RWPE2 (cell line): ENCODE measurements around the gene CFP.

Experiments
- ATAC-seq: fragments of 200-7000 bp; cut with Tn5 transposase; 3 replicates; pipeline ENCODE4 v1.9.1; 2021; ENCODE audit warnings: low read depth
- DNase-seq: peaks from one replicate; pipeline ENCODE4 v3.0.0-alpha.2; 2020; ENCODE audit warnings: low spot score
- H3K27ac ChIP-seq: fragments of 450-650 bp; 2 replicates; pipeline ENCODE4 v1.5.1; 2017; ENCODE audit warnings: mild to moderate bottlenecking; ENCODE audit not compliant: poor library complexity, severe bottlenecking
- H3K27me3 ChIP-seq: fragments of 250-450 bp; sonication (Bioruptor Pico); 2 replicates; pipeline ENCODE4 v1.5.1; 2021; ENCODE audit warnings: mild to moderate bottlenecking, moderate library complexity; ENCODE audit not compliant: insufficient read depth, poor library complexity, severe bottlenecking
- H3K36me3 ChIP-seq: fragments of 250-450 bp; sonication (Bioruptor Pico); 2 replicates; pipeline ENCODE4 v1.5.1; 2020; ENCODE audit warnings: low read depth, mild to moderate bottlenecking, moderate library complexity
- H3K4me1 ChIP-seq: fragments of 250-450 bp; sonication (Bioruptor Pico); 2 replicates; pipeline ENCODE4 v1.5.1; 2021; ENCODE audit warnings: mild to moderate bottlenecking, moderate library complexity; ENCODE audit not compliant: insufficient read depth, poor library complexity, severe bottlenecking
- H3K4me3 ChIP-seq: fragments of 250-450 bp; sonication (Bioruptor Pico); 2 replicates; pipeline ENCODE4 v1.5.1; 2021; ENCODE audit warnings: mild to moderate bottlenecking, moderate library complexity; ENCODE audit not compliant: severe bottlenecking
- H3K9me3 ChIP-seq: fragments of 250-450 bp; sonication (Bioruptor Pico); 2 replicates; pipeline ENCODE4 v1.5.1; 2021; ENCODE audit warnings: mild to moderate bottlenecking, moderate library complexity; ENCODE audit not compliant: severe bottlenecking
- TF ChIP-seq, protein P1 (sequence below): fragments of 450-650 bp; IDR thresholded peaks from one replicate; pipeline ENCODE4 v1.5.1; 2017; ENCODE audit warnings: mild to moderate bottlenecking, moderate library complexity; ENCODE audit not compliant: poor library complexity, severe bottlenecking

Gene CFP

DNA sequence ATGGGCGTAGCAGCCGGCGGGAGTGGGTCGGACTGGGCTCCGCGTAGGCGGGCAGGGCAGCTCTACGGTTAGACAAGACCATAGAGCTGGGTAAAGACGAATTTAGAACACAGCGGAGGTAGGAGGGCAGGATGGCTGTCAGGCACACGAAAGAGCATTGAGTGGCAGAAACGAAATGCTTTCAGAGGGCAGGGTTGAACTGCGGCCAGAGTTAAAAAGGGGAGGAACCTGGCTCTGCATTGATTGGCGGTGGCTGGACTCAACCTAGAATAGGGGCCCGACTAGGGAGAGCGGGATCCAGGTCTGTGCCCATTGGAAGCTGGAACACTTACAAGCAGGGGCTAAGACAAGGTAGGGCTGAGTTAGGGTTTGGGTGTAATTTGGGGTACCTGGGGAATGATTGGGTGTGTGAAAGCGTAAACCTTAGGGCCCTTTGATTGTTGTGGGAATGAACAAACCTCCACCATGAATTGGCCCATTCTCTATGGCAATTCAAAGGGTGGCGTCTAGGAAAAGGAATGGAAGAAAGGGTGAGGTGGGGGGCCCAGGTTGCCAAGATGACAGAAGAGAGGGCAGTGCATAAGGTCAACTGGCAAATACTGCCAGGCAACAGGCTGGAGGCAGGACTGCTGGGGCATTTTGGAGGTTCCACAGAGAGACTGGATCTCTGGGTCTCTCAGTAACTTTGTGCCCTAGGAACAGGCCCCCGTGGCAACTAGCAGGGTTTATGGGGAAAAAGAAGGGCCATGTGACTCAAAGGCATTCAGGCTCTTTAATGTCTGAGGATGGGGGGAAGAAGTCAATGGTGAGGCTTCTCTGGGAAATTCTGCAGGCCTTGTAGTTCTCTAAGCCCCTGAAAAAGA is 21.5 kb upstream of the CFP start:
- Histone ChIP-seq H3K27me3 (no peaks in the 10 kb centered on the region), H3K27ac (peak overlapping the region; percentile 35), H3K9me3 (no peaks in the 10 kb centered on the region), H3K4me1 (peaks cover 4% of the 10 kb centered on the region), H3K4me3 (peak overlapping the region; percentile 61), H3K36me3 (peaks cover 34% of the 10 kb centered on the region)
- ATAC-seq (no peak; the same call in 1 of the 3 replicates), DNase-seq (no peak)
- TF ChIP-seq, protein P1, sequence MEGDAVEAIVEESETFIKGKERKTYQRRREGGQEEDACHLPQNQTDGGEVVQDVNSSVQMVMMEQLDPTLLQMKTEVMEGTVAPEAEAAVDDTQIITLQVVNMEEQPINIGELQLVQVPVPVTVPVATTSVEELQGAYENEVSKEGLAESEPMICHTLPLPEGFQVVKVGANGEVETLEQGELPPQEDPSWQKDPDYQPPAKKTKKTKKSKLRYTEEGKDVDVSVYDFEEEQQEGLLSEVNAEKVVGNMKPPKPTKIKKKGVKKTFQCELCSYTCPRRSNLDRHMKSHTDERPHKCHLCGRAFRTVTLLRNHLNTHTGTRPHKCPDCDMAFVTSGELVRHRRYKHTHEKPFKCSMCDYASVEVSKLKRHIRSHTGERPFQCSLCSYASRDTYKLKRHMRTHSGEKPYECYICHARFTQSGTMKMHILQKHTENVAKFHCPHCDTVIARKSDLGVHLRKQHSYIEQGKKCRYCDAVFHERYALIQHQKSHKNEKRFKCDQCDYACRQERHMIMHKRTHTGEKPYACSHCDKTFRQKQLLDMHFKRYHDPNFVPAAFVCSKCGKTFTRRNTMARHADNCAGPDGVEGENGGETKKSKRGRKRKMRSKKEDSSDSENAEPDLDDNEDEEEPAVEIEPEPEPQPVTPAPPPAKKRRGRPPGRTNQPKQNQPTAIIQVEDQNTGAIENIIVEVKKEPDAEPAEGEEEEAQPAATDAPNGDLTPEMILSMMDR, result no peak

DNA sequence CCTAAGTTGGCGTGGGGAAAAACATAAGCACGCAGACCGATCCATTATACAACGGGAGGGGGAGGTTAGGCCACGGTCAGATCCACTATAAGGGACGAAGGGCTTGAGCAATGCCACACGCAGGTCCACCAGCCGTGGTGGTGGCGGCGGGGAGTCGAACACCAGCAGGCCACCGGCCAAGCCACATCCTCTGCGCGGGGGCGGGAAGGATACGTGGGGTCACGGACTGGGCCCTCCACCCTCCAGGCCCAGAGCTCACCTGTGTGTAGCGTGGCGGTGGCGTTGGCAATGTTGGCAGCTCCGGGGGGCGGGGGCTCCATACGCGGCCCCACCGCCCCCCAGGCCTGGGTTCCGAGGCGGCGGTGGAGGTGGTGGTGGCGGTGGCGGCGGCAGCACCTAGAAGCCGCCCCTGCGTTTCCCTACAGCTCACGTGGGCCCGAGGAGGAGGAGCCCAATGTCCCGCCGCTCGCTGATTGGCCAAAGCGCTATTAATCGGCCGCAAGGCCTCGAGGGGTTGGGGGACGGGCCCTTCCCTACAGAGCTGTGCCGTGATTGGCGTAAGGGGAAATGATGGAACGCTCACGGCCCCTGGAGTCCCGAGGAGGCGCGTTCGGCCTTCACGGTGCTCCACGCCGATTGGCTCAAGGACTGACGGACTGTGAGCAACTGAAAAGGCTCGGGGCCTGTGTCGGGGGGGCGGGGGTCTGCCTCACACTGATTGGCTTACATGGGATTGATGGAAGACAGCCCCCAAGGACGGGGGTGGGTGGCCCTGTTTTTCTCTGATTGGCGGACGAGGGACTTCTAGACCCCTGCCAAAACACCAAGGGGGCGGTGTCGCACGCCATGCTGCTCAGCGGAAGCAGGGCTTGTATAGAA is 20.7 kb upstream of the CFP start, which contains the start of gene ELK1:
Gene ELK1 (minus strand): TSS at position 400 of the 879 bp plus-strand sequence. CDS start 9,122 bp downstream, outside the sequence.
- ATAC-seq (peak; percentile 98), DNase-seq (peak; percentile 94)
- H3K4me3 ChIP-seq, result peak within 1 kb of the TSS; percentile 61
- peaks cover 4% of the 10 kb centered on the region for H3K4me1 ChIP-seq
- peak within 1 kb of the TSS; percentile 35 for H3K27ac ChIP-seq
- TF ChIP-seq, protein P1, result no peak
- H3K9me3 ChIP-seq, result no peaks in the 10 kb centered on the region
- H3K27me3 ChIP-seq, result no peaks in the 10 kb centered on the region
- H3K36me3 ChIP-seq, result peaks cover 25% of the 10 kb centered on the region

DNA sequence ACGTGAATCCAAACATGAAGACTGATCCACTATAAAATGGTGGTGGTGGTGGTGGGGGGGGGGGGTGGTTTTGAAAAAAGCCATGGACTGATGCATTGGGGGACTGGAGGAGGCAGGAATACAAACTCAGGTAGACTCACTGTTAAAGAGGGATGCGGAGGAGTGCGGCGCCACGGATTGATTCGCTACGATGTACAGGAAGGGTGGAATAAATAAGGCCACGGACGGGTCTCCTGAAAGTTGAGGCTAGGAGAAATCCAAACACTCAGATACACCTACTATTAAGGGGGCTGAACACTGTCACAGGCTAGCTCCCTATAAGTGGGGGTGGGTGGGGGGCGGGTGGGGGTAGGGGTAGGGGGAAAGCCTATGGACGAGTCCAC is 20.0 kb upstream of the CFP start:
- H3K36me3 ChIP-seq, result peaks cover 23% of the 10 kb centered on the region
- H3K4me3 ChIP-seq, result peak overlapping the region; percentile 61
- TF ChIP-seq, protein P1, result no peak
- ATAC-seq, result no peak
- H3K27me3 ChIP-seq, result no peaks in the 10 kb centered on the region
- H3K4me1 ChIP-seq, result peaks cover 4% of the 10 kb centered on the region
- no peak for DNase-seq
- H3K27ac ChIP-seq, result peak overlapping the region; percentile 35
- H3K9me3 ChIP-seq, result no peaks in the 10 kb centered on the region

DNA sequence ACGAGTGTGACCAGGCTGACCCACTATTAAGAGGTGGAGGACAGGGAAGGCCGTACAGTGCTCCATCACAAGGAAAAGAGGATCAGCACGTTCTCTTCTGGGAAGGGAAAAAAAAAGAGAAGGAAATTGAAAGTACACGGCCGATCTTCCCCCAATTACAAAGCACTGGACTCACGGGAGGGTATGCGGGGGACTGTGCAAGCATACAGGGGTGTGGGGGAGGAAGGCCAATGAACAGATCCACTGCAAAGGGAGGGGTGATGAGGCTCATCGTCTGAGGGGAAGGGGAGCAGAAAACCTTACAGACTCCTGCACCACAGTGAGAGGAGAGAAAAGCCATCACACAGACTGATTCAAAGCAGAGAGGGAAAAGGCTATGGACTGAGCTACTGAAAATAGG is 19.5 kb upstream of the CFP start:
- H3K4me3 ChIP-seq, result peak overlapping the region; percentile 61
- no peak overlapping the region for H3K27ac ChIP-seq
- ATAC-seq (no peak), DNase-seq (no peak)
- H3K27me3 ChIP-seq, result no peaks in the 10 kb centered on the region
- peaks cover 23% of the 10 kb centered on the region for H3K36me3 ChIP-seq
- H3K9me3 ChIP-seq, result no peaks in the 10 kb centered on the region
- peaks cover 4% of the 10 kb centered on the region for H3K4me1 ChIP-seq
- TF ChIP-seq, protein P1, result no peak
